ENCODE measurements around the gene YPEL5.

- TF ChIP-seq, protein P1, sequence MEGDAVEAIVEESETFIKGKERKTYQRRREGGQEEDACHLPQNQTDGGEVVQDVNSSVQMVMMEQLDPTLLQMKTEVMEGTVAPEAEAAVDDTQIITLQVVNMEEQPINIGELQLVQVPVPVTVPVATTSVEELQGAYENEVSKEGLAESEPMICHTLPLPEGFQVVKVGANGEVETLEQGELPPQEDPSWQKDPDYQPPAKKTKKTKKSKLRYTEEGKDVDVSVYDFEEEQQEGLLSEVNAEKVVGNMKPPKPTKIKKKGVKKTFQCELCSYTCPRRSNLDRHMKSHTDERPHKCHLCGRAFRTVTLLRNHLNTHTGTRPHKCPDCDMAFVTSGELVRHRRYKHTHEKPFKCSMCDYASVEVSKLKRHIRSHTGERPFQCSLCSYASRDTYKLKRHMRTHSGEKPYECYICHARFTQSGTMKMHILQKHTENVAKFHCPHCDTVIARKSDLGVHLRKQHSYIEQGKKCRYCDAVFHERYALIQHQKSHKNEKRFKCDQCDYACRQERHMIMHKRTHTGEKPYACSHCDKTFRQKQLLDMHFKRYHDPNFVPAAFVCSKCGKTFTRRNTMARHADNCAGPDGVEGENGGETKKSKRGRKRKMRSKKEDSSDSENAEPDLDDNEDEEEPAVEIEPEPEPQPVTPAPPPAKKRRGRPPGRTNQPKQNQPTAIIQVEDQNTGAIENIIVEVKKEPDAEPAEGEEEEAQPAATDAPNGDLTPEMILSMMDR (IDR thresholded peaks at IDR 0.05 in 8 of 11, conservative IDR thresholded peaks at IDR 0.05 in 3 of 11): no peak
- TF ChIP-seq POLR2A (IDR thresholded peaks at IDR 0.05): no peak
- no peak for TF ChIP-seq POLR2AphosphoS5 (IDR thresholded peaks at IDR 0.05)
Observed at GRCh38 chr2:30209227-30209626, 62.4 kb downstream of the YPEL5 start.

Measured in spleen (tissue), 7 donors.